ENCODE results near the gene BAIAP2L1.

- TF ChIP-seq, protein P1, sequence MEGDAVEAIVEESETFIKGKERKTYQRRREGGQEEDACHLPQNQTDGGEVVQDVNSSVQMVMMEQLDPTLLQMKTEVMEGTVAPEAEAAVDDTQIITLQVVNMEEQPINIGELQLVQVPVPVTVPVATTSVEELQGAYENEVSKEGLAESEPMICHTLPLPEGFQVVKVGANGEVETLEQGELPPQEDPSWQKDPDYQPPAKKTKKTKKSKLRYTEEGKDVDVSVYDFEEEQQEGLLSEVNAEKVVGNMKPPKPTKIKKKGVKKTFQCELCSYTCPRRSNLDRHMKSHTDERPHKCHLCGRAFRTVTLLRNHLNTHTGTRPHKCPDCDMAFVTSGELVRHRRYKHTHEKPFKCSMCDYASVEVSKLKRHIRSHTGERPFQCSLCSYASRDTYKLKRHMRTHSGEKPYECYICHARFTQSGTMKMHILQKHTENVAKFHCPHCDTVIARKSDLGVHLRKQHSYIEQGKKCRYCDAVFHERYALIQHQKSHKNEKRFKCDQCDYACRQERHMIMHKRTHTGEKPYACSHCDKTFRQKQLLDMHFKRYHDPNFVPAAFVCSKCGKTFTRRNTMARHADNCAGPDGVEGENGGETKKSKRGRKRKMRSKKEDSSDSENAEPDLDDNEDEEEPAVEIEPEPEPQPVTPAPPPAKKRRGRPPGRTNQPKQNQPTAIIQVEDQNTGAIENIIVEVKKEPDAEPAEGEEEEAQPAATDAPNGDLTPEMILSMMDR (IDR thresholded peaks at IDR 0.05) = no peak
- no peak for TF ChIP-seq POLR2A (IDR thresholded peaks at IDR 0.05)
These were observed 116.4 kb downstream of the BAIAP2L1 start for GRCh38 chr7:98284335-98285036.
